ENCODE results near the gene QSER1.
"Not testable (repeated sequence)": the region's sequence is repeated elsewhere in the genome, so short reads cannot be mapped to it uniquely, and the experiment has no call there.

Gene QSER1

GRCh38 chr11:32932196-32932595 lies 39.6 kb downstream of the QSER1 start:
- ATAC-seq (ENCODE audit: low read depth) (no peak), DNase-seq (ENCODE audit: low spot score) (no peak)
- Histone ChIP-seq H3K4me1 (ENCODE audit: insufficient read depth, poor library complexity, severe bottlenecking) (no peaks in the 10 kb centered on the region), H3K27ac (ENCODE audit: poor library complexity, severe bottlenecking) (no peak overlapping the region), H3K4me3 (ENCODE audit: severe bottlenecking) (no peak overlapping the region), H3K27me3 (ENCODE audit: insufficient read depth, poor library complexity, severe bottlenecking) (no peaks in the 10 kb centered on the region), H3K9me3 (ENCODE audit: severe bottlenecking) (no peaks in the 10 kb centered on the region), H3K36me3 (ENCODE audit: low read depth) (peaks cover 91% of the 10 kb centered on the region)
- TF ChIP-seq CTCF (IDR thresholded peaks at IDR 0.05; ENCODE audit: poor library complexity, severe bottlenecking): no peak

- Histone ChIP-seq H3K9me3 (ENCODE audit: severe bottlenecking) (no peaks in the 10 kb centered on the region), H3K4me3 (ENCODE audit: severe bottlenecking) (no peak overlapping the region), H3K36me3 (ENCODE audit: low read depth) (peaks cover 74% of the 10 kb centered on the region), H3K27ac (ENCODE audit: poor library complexity, severe bottlenecking) (no peak overlapping the region), H3K4me1 (ENCODE audit: insufficient read depth, poor library complexity, severe bottlenecking) (no peaks in the 10 kb centered on the region), H3K27me3 (ENCODE audit: insufficient read depth, poor library complexity, severe bottlenecking) (no peaks in the 10 kb centered on the region)
- DNase-seq (ENCODE audit: low spot score) (no peak), ATAC-seq (ENCODE audit: low read depth) (no peak)
- TF ChIP-seq CTCF (IDR thresholded peaks at IDR 0.05; ENCODE audit: poor library complexity, severe bottlenecking): no peak
Measured at GRCh38 chr11:32935462-32936029, 42.9 kb downstream of the QSER1 start.

- not testable (repeated sequence) for H3K4me3 ChIP-seq (ENCODE audit: severe bottlenecking); H3K4me1 ChIP-seq (ENCODE audit: insufficient read depth, poor library complexity, severe bottlenecking); H3K27me3 ChIP-seq (ENCODE audit: insufficient read depth, poor library complexity, severe bottlenecking); DNase-seq (ENCODE audit: low spot score); H3K9me3 ChIP-seq (ENCODE audit: severe bottlenecking); H3K27ac ChIP-seq (ENCODE audit: poor library complexity, severe bottlenecking); ATAC-seq (ENCODE audit: low read depth)
- H3K36me3 ChIP-seq (ENCODE audit: low read depth): peaks cover 78% of the 10 kb centered on the region
Measured at GRCh38 chr11:32936178-32936577, 43.6 kb downstream of the QSER1 start.

- H3K4me3 ChIP-seq (ENCODE audit: severe bottlenecking); DNase-seq (ENCODE audit: low spot score); H3K4me1 ChIP-seq (ENCODE audit: insufficient read depth, poor library complexity, severe bottlenecking); H3K9me3 ChIP-seq (ENCODE audit: severe bottlenecking); H3K27ac ChIP-seq (ENCODE audit: poor library complexity, severe bottlenecking); ATAC-seq (ENCODE audit: low read depth); H3K27me3 ChIP-seq (ENCODE audit: insufficient read depth, poor library complexity, severe bottlenecking): not testable (repeated sequence)
- peaks cover 71% of the 10 kb centered on the region for H3K36me3 ChIP-seq (ENCODE audit: low read depth)
Measured at GRCh38 chr11:32937283-32937682, 44.7 kb downstream of the QSER1 start.

GRCh38 chr11:32939046-32939445 lies 46.4 kb downstream of the QSER1 start:
- Histone ChIP-seq H3K4me3 (ENCODE audit: severe bottlenecking) (no peak overlapping the region), H3K9me3 (ENCODE audit: severe bottlenecking) (no peaks in the 10 kb centered on the region), H3K27ac (ENCODE audit: poor library complexity, severe bottlenecking) (no peak overlapping the region), H3K4me1 (ENCODE audit: insufficient read depth, poor library complexity, severe bottlenecking) (no peaks in the 10 kb centered on the region), H3K27me3 (ENCODE audit: insufficient read depth, poor library complexity, severe bottlenecking) (no peaks in the 10 kb centered on the region), H3K36me3 (ENCODE audit: low read depth) (peaks cover 54% of the 10 kb centered on the region)
- ATAC-seq (ENCODE audit: low read depth) (no peak), DNase-seq (ENCODE audit: low spot score) (no peak)
- TF ChIP-seq CTCF (IDR thresholded peaks at IDR 0.05; ENCODE audit: poor library complexity, severe bottlenecking): no peak

GRCh38 chr11:32939866-32940265 lies 47.3 kb downstream of the QSER1 start:
- no peaks in the 10 kb centered on the region for H3K27me3 ChIP-seq (ENCODE audit: insufficient read depth, poor library complexity, severe bottlenecking)
- ATAC-seq (ENCODE audit: low read depth) (no peak), DNase-seq (ENCODE audit: low spot score) (no peak)
- no peak for TF ChIP-seq CTCF (IDR thresholded peaks at IDR 0.05; ENCODE audit: poor library complexity, severe bottlenecking)
- no peak overlapping the region for H3K4me3 ChIP-seq (ENCODE audit: severe bottlenecking)
- peaks cover 45% of the 10 kb centered on the region for H3K36me3 ChIP-seq (ENCODE audit: low read depth)
- no peaks in the 10 kb centered on the region for H3K4me1 ChIP-seq (ENCODE audit: insufficient read depth, poor library complexity, severe bottlenecking)
- no peaks in the 10 kb centered on the region for H3K9me3 ChIP-seq (ENCODE audit: severe bottlenecking)
- H3K27ac ChIP-seq (ENCODE audit: poor library complexity, severe bottlenecking): no peak overlapping the region

All from RWPE2 (cell line).